ENCODE measurements around the gene ZNF337.
"Not testable (repeated sequence)": the region's sequence is repeated elsewhere in the genome, so short reads cannot be mapped to it uniquely, and the experiment has no call there.

ZNF337 gene

GRCh38 chr20:25696371-25697131 is at the start of gene ZNF337:
TSS of gene ZNF337 (minus strand) at chr20:25696853. CDS start at chr20:25686417, 10,436 bp downstream.
- peak; percentile 84 for DNase-seq

- DNase-seq, result no peak
Observed at GRCh38 chr20:25745738-25746137, 49.1 kb upstream of the ZNF337 start.

- no peak for DNase-seq
Observed at GRCh38 chr20:25745100-25745499, 48.4 kb upstream of the ZNF337 start.

GRCh38 chr20:25744261-25744660 is 47.6 kb upstream of the ZNF337 start:
- DNase-seq, result no peak

- DNase-seq, result no peak
Observed at GRCh38 chr20:25741088-25741487, 44.4 kb upstream of the ZNF337 start.

- DNase-seq, result no peak
Observed at GRCh38 chr20:25739615-25740320, 43.1 kb upstream of the ZNF337 start.

- DNase-seq, result no peak
Observed at GRCh38 chr20:25738198-25738597, 41.5 kb upstream of the ZNF337 start.

- no peak for DNase-seq
Observed at GRCh38 chr20:25733903-25734302, 37.2 kb upstream of the ZNF337 start.

GRCh38 chr20:25730862-25731261 is 34.2 kb upstream of the ZNF337 start:
- DNase-seq, result no peak

GRCh38 chr20:25726357-25726756 is 29.7 kb upstream of the ZNF337 start:
- no peak for DNase-seq

GRCh38 chr20:25725639-25726038 is 29.0 kb upstream of the ZNF337 start:
- DNase-seq, result no peak

GRCh38 chr20:25723975-25724374 is 27.3 kb upstream of the ZNF337 start:
- DNase-seq, result no peak

GRCh38 chr20:25720285-25720684 is 23.6 kb upstream of the ZNF337 start:
- DNase-seq, result no peak

GRCh38 chr20:25718896-25719809 is 22.5 kb upstream of the ZNF337 start:
- not testable (repeated sequence) for DNase-seq

GRCh38 chr20:25707695-25708094 is 11.0 kb upstream of the ZNF337 start:
- DNase-seq, result no peak

- no peak for DNase-seq
Observed at GRCh38 chr20:25706793-25707192, 10.1 kb upstream of the ZNF337 start.

GRCh38 chr20:25705830-25706351 is 9.2 kb upstream of the ZNF337 start:
- DNase-seq, result no peak

GRCh38 chr20:25704303-25704702 is 7.7 kb upstream of the ZNF337 start:
- DNase-seq, result not testable (repeated sequence)

- not testable (repeated sequence) for DNase-seq
Observed at GRCh38 chr20:25700835-25701234, 4.2 kb upstream of the ZNF337 start.

- no peak for DNase-seq
Observed at GRCh38 chr20:25699914-25700313, 3.3 kb upstream of the ZNF337 start.

- no peak for DNase-seq
Observed at GRCh38 chr20:25697132-25697446, 436 bp upstream of the ZNF337 start.

GRCh38 chr20:25695532-25696370 is 902 bp downstream of the ZNF337 start:
- DNase-seq, result no peak
